PC-9 (cell line): ENCODE results near the gene PPIL6.

Experiments used
- CTCF ChIP-seq: fragments of 200-600 bp; sonication (generic); conservative IDR thresholded peaks from 2 replicates; pipeline ENCODE4 v1.6.1; 2017; ENCODE audit warnings: mixed run types, antibody characterized with exemption, mild to moderate bottlenecking, moderate library complexity
- EZH2 ChIP-seq: fragments of 200-600 bp; sonication (generic); IDR thresholded peaks from 2 replicates; pipeline ENCODE4 v1.8.0; 2017; ENCODE audit warnings: antibody characterized with exemption, low read depth

GRCh38 chr6:109340811-109341210 lies 99.6 kb downstream of the PPIL6 start:
- no peak for TF ChIP-seq CTCF
- TF ChIP-seq EZH2, result no peak
